HepG2 (cell line): ENCODE measurements around the gene GADD45A. TPM values are rescaled to one million over a fixed set of nuclear protein-coding genes. Genes with fewer than 3 reads are reported as not detected.

Experiments
- DPF2 ChIP-seq: sonication (generic); formaldehyde crosslinking; IDR thresholded peaks from 2 replicates; pipeline ENCODE4 v1.4.0; 2020; ENCODE audit warnings: mild to moderate bottlenecking, low read depth, missing genetic modification reagents, borderline replicate concordance
- HDAC1 ChIP-seq: sonication (generic); formaldehyde crosslinking; IDR thresholded peaks from 2 replicates; pipeline ENCODE4 v1.5.1; 2020; ENCODE audit warnings: mild to moderate bottlenecking, missing genetic modification reagents
- HHEX ChIP-seq: IDR thresholded peaks from 2 replicates; pipeline ENCODE4 v1.6.1; 2016; ENCODE audit warnings: control low read depth
- KAT8 ChIP-seq: IDR thresholded peaks from 2 replicates; pipeline ENCODE4 v1.6.1; 2016; ENCODE audit warnings: missing genetic modification reagents, missing compliant biosample characterization
- RCOR2 ChIP-seq: IDR thresholded peaks from 2 replicates; pipeline ENCODE4 v1.6.1; 2016; ENCODE audit warnings: missing biosample characterization, missing genetic modification reagents
- YEATS2 ChIP-seq: sonication (generic); formaldehyde crosslinking; IDR thresholded peaks from 2 replicates; pipeline ENCODE4 v1.4.0; 2020; ENCODE audit warnings: missing genetic modification reagents, borderline replicate concordance
- ZBTB3 ChIP-seq: sonication (generic); formaldehyde crosslinking; IDR thresholded peaks from 2 replicates; pipeline ENCODE4 v1.4.0; 2020; ENCODE audit warnings: low read depth, mild to moderate bottlenecking, moderate library complexity, missing genetic modification reagents, borderline replicate concordance
- ZNF230 ChIP-seq: sonication (generic); formaldehyde crosslinking; IDR thresholded peaks from 2 replicates; pipeline ENCODE4 v1.4.0; 2020; ENCODE audit warnings: mild to moderate bottlenecking, missing genetic modification reagents
- ZNF335 ChIP-seq: sonication (generic); formaldehyde crosslinking; IDR thresholded peaks from 2 replicates; pipeline ENCODE4 v1.4.0; 2020; ENCODE audit warnings: missing genetic modification reagents
- ZNF792 ChIP-seq: IDR thresholded peaks from 2 replicates; pipeline ENCODE4 v1.6.1; 2016
- polyA plus RNA-seq, 8 experiments: library from polyadenylated mRNA; depleted of rRNA in 3 of 8; stranded (reverse) in 7 of 8; unstranded in 1 of 8; fragments of >200 nt; fragmentation: Illumina TruSeq in 4 of 8; extraction: Trizol in 4 of 8; gene quantifications; 2 replicates each; pipeline versions ENCODE4 v1.2.1 to v1.2.3, GENCODE V29; 2011 to 2016; ENCODE audit warnings: low read depth in 4 of 8, missing spikeins in 1 of 8, mixed read lengths in 1 of 8; ENCODE audit not compliant: insufficient read depth in 1 of 8
- total RNA-seq, 5 experiments: library from RNA; depleted of rRNA; stranded (reverse); fragments of >200 nt; fragmentation: Illumina TruSeq; extraction: Trizol; gene quantifications; 2 replicates each; pipeline ENCODE4 v1.2.3, GENCODE V29; 2016; ENCODE audit warnings: low read depth in 1 of 5
- TF ChIP-seq, protein P1 (sequence below): sonication (generic); formaldehyde crosslinking; IDR thresholded peaks from 2 replicates; pipeline ENCODE4 v1.9.0; 2021; ENCODE audit warnings: missing genetic modification reagents, mild to moderate bottlenecking, borderline replicate concordance
- TF ChIP-seq, protein P2 (sequence below): sonication (generic); formaldehyde crosslinking; IDR thresholded peaks from 2 replicates; pipeline ENCODE4 v1.5.1; 2020; ENCODE audit warnings: mild to moderate bottlenecking, missing genetic modification reagents, borderline replicate concordance
- TF ChIP-seq, protein P3 (sequence below): sonication (generic); formaldehyde crosslinking; IDR thresholded peaks from 2 replicates; pipeline ENCODE4 v1.5.1; 2020; ENCODE audit warnings: mild to moderate bottlenecking, missing genetic modification reagents, borderline replicate concordance
- TF ChIP-seq, protein P4 (sequence below): sonication (generic); formaldehyde crosslinking; IDR thresholded peaks from 2 replicates; pipeline ENCODE4 v1.4.0; 2020; ENCODE audit warnings: missing genetic modification reagents
- TF ChIP-seq, protein P5 (sequence below), 2 experiments: sonication (generic) in 1 of 2; formaldehyde crosslinking in 1 of 2; IDR thresholded peaks; 2 replicates each; pipeline versions ENCODE4 v1.5.1 to v1.6.1; 2011 to 2020; ENCODE audit warnings: borderline replicate concordance in 1 of 2, low read depth in 1 of 2, low read length in 1 of 2, mild to moderate bottlenecking in 1 of 2, missing genetic modification reagents in 1 of 2, moderate library complexity in 1 of 2

GADD45A gene
- total and polyA plus RNA-seq, 2 of the 13 experiments (the other 11 are each of a cell fraction or from before 2014, with no cell fraction given), result 33.2 to 46.2 TPM

DNA sequence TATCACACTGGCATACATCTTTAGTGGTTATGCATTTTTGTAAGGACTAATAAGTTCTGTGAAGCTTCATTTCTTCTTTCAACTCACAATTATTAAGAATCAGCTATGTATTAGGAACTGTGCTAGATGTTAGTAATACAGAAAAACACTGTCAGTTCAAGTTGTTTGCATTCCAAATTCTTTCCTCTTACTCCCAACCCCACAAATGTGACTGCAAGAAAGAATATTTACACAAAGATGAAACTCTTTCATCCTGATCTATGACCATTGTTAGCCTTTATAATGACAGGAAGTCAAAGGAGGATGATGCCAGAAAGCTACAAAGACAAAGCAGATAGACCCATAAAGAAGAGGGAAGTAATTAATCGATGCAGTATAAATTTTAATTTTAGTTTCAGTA lies 21.0 kb upstream of the GADD45A start (continued):
- TF ChIP-seq, protein P1, sequence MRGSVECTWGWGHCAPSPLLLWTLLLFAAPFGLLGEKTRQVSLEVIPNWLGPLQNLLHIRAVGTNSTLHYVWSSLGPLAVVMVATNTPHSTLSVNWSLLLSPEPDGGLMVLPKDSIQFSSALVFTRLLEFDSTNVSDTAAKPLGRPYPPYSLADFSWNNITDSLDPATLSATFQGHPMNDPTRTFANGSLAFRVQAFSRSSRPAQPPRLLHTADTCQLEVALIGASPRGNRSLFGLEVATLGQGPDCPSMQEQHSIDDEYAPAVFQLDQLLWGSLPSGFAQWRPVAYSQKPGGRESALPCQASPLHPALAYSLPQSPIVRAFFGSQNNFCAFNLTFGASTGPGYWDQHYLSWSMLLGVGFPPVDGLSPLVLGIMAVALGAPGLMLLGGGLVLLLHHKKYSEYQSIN, result no peak
- 0 out of 2 replicates have a peak, but pooled peaks have one; percentile 16 for TF ChIP-seq HHEX (CRISPR knock-in tag)
- TF ChIP-seq DPF2 (CRISPR knock-in tag), result peak; percentile 71; the same call in 1 of the 2 replicates
- no peak for TF ChIP-seq ZNF230 (CRISPR knock-in tag)
- TF ChIP-seq ZNF792 (CRISPR knock-in tag), result peak; percentile 71; the same call in 1 of the 2 replicates
- no peak for TF ChIP-seq YEATS2 (CRISPR knock-in tag)
- TF ChIP-seq HDAC1 (CRISPR knock-in tag), result 0 out of 2 replicates have a peak, but pooled peaks have one; percentile 46
- TF ChIP-seq ZBTB3 (CRISPR knock-in tag), result no peak
- peak; percentile 21; the same call in 1 of the 2 replicates for TF ChIP-seq ZNF335 (CRISPR knock-in tag)
- TF ChIP-seq, protein P2, sequence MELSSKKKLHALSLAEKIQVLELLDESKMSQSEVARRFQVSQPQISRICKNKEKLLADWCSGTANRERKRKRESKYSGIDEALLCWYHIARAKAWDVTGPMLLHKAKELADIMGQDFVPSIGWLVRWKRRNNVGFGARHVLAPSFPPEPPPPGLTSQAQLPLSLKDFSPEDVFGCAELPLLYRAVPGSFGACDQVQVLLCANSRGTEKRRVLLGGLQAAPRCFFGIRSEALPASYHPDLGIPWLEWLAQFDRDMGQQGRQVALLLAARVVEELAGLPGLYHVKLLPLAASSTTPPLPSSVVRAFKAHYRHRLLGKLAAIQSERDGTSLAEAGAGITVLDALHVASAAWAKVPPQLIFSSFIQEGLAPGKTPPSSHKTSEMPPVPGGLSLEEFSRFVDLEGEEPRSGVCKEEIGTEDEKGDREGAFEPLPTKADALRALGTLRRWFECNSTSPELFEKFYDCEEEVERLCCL, result no peak
- TF ChIP-seq, protein P3, sequence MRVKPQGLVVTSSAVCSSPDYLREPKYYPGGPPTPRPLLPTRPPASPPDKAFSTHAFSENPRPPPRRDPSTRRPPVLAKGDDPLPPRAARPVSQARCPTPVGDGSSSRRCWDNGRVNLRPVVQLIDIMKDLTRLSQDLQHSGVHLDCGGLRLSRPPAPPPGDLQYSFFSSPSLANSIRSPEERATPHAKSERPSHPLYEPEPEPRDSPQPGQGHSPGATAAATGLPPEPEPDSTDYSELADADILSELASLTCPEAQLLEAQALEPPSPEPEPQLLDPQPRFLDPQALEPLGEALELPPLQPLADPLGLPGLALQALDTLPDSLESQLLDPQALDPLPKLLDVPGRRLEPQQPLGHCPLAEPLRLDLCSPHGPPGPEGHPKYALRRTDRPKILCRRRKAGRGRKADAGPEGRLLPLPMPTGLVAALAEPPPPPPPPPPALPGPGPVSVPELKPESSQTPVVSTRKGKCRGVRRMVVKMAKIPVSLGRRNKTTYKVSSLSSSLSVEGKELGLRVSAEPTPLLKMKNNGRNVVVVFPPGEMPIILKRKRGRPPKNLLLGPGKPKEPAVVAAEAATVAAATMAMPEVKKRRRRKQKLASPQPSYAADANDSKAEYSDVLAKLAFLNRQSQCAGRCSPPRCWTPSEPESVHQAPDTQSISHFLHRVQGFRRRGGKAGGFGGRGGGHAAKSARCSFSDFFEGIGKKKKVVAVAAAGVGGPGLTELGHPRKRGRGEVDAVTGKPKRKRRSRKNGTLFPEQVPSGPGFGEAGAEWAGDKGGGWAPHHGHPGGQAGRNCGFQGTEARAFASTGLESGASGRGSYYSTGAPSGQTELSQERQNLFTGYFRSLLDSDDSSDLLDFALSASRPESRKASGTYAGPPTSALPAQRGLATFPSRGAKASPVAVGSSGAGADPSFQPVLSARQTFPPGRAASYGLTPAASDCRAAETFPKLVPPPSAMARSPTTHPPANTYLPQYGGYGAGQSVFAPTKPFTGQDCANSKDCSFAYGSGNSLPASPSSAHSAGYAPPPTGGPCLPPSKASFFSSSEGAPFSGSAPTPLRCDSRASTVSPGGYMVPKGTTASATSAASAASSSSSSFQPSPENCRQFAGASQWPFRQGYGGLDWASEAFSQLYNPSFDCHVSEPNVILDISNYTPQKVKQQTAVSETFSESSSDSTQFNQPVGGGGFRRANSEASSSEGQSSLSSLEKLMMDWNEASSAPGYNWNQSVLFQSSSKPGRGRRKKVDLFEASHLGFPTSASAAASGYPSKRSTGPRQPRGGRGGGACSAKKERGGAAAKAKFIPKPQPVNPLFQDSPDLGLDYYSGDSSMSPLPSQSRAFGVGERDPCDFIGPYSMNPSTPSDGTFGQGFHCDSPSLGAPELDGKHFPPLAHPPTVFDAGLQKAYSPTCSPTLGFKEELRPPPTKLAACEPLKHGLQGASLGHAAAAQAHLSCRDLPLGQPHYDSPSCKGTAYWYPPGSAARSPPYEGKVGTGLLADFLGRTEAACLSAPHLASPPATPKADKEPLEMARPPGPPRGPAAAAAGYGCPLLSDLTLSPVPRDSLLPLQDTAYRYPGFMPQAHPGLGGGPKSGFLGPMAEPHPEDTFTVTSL (CRISPR knock-in tag), result peak; percentile 89; the same call in 1 of the 2 replicates
- 0 out of 2 replicates have a peak, but pooled peaks have one; percentile 38 for TF ChIP-seq KAT8 (CRISPR knock-in tag)
- TF ChIP-seq RCOR2 (CRISPR knock-in tag), result peak; percentile 92
- TF ChIP-seq, protein P4, sequence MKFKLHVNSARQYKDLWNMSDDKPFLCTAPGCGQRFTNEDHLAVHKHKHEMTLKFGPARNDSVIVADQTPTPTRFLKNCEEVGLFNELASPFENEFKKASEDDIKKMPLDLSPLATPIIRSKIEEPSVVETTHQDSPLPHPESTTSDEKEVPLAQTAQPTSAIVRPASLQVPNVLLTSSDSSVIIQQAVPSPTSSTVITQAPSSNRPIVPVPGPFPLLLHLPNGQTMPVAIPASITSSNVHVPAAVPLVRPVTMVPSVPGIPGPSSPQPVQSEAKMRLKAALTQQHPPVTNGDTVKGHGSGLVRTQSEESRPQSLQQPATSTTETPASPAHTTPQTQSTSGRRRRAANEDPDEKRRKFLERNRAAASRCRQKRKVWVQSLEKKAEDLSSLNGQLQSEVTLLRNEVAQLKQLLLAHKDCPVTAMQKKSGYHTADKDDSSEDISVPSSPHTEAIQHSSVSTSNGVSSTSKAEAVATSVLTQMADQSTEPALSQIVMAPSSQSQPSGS, result 0 out of 2 replicates have a peak, but pooled peaks have one; percentile 22
- TF ChIP-seq, protein P5, sequence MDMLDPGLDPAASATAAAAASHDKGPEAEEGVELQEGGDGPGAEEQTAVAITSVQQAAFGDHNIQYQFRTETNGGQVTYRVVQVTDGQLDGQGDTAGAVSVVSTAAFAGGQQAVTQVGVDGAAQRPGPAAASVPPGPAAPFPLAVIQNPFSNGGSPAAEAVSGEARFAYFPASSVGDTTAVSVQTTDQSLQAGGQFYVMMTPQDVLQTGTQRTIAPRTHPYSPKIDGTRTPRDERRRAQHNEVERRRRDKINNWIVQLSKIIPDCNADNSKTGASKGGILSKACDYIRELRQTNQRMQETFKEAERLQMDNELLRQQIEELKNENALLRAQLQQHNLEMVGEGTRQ (IDR thresholded peaks at IDR 0.05; ENCODE audit: low read depth, low read length), result no peak
- TF ChIP-seq, protein P5 (CRISPR knock-in tag; IDR thresholded peaks at IDR 0.05; ENCODE audit: borderline replicate concordance), result no peak
- TF ChIP-seq, all 625 proteins: peak for 62
